HG02763 (cell line): ENCODE data around the gene FKBP14.
"Not testable (repeated sequence)": the region's sequence is repeated elsewhere in the genome, so short reads cannot be mapped to it uniquely, and the experiment has no call there.

Experiments used
- ATAC-seq: cut with Tn5 transposase; IDR thresholded peaks from one replicate; pipeline ENCODE4 v1.9.1; 2021; ENCODE audit warnings: mild to moderate bottlenecking, moderate library complexity; ENCODE audit not compliant: unreplicated experiment

Gene FKBP14

GRCh38 chr7:29961611-29962010, 64.9 kb downstream of the FKBP14 start:
- ATAC-seq, result not testable (repeated sequence)
